ENCODE data around the gene TAS2R20. TPM values are rescaled to one million over a fixed set of nuclear protein-coding genes. Genes with fewer than 3 reads are reported as not detected.

Gene TAS2R20
- total and polyA plus RNA-seq, 2 of the 13 experiments (the other 11 are each of a cell fraction or from before 2014, with no cell fraction given) = 0.54 to 2.9 TPM

GRCh38 chr12:11015775-11016430 lies 17.8 kb upstream of the TAS2R20 start (continued):
- TF ChIP-seq ZNF567 (CRISPR knock-in tag; IDR thresholded peaks at IDR 0.05; ENCODE audit: borderline replicate concordance) (0 out of 2 replicates have a peak, but pooled peaks have one; percentile 28), RXRB (CRISPR knock-in tag; IDR thresholded peaks at IDR 0.05; ENCODE audit: borderline replicate concordance) (peak; percentile 91), KLF13 (CRISPR knock-in tag; IDR thresholded peaks at IDR 0.05) (no peak), ZBTB43 (CRISPR knock-in tag; conservative IDR thresholded peaks at IDR 0.05) (peak; percentile 66), MAFK (conservative IDR thresholded peaks at IDR 0.05 in 1 of 2, IDR thresholded peaks at IDR 0.05 in 1 of 2; ENCODE audit: low read length in 2 of 2) (no peak), PHF5A (CRISPR knock-in tag; IDR thresholded peaks at IDR 0.05; ENCODE audit: low read depth, unreplicated experiment) (no peak), MTA1 (CRISPR knock-in tag; IDR thresholded peaks at IDR 0.05; ENCODE audit: borderline replicate concordance) (no peak; the same call in 1 of the 2 replicates), PAWR (CRISPR knock-in tag; IDR thresholded peaks at IDR 0.05; ENCODE audit: borderline replicate concordance) (no peak), NCOA1 (CRISPR knock-in tag; IDR thresholded peaks at IDR 0.05) (no peak), ZNF281 (CRISPR knock-in tag; IDR thresholded peaks at IDR 0.05; ENCODE audit: borderline replicate concordance) (peak; percentile 35; the same call in 1 of the 2 replicates), ZNF589 (CRISPR knock-in tag; conservative IDR thresholded peaks at IDR 0.05) (no peak), RBFOX2 (IDR thresholded peaks at IDR 0.05; ENCODE audit: low read depth, low read length) (no peak), GLMP (CRISPR knock-in tag; IDR thresholded peaks at IDR 0.05; ENCODE audit: borderline replicate concordance) (no peak), AGO2 (optimal IDR thresholded peaks at IDR 0.05; ENCODE audit: low read depth, low read length) (no peak), MZF1 (CRISPR knock-in tag; IDR thresholded peaks at IDR 0.05; ENCODE audit: borderline replicate concordance) (no peak), HOXA5 (CRISPR knock-in tag; IDR thresholded peaks at IDR 0.05) (no peak; the same call in 1 of the 2 replicates), ZNF569 (CRISPR knock-in tag; IDR thresholded peaks at IDR 0.05; ENCODE audit: borderline replicate concordance) (no peak), KAT7 (CRISPR knock-in tag; IDR thresholded peaks at IDR 0.05; ENCODE audit: borderline replicate concordance) (0 out of 2 replicates have a peak, but pooled peaks have one; percentile 35), ZFYVE20 (CRISPR knock-in tag; IDR thresholded peaks at IDR 0.05; ENCODE audit: borderline replicate concordance, low read depth) (no peak), NR2F6 (IDR thresholded peaks at IDR 0.05) (peak; percentile 95), NR2F6 (CRISPR knock-in tag; IDR thresholded peaks at IDR 0.05) (peak; percentile 95), MLX (CRISPR knock-in tag; IDR thresholded peaks at IDR 0.05) (peak; percentile 89), REL (CRISPR knock-in tag; conservative IDR thresholded peaks at IDR 0.05) (no peak)

Measured in HepG2 (cell line).